Gastrocnemius medialis (tissue), 4 donors: ENCODE results near the gene BCS1L.

ENCODE experiments used
- POLR2A ChIP-seq, 2 donors: fragments of 450-650 bp; IDR thresholded peaks; one replicate each; pipeline ENCODE4 v1.6.1; 2017; ENCODE audit warnings: antibody characterized with exemption in 2 of 2, mild to moderate bottlenecking in 2 of 2, moderate library complexity in 2 of 2
- TF ChIP-seq, protein P1 (sequence below), 5 experiments: fragments of 450-650 bp in 3 of 5; fragments of 200-600 bp in 2 of 5; sonication (generic) in 2 of 5; IDR thresholded peaks in 4 of 5; conservative IDR thresholded peaks in 1 of 5; 1 replicate in 4 of 5; 2 replicates in 1 of 5; pipeline ENCODE4 v1.5.1; 2016 to 2019; ENCODE audit warnings: antibody characterized with exemption in 5 of 5, mild to moderate bottlenecking in 3 of 5, moderate library complexity in 3 of 5

GRCh38 chr2:218655751-218656150, 3.7 kb upstream of the BCS1L start:
- TF ChIP-seq, protein P1, sequence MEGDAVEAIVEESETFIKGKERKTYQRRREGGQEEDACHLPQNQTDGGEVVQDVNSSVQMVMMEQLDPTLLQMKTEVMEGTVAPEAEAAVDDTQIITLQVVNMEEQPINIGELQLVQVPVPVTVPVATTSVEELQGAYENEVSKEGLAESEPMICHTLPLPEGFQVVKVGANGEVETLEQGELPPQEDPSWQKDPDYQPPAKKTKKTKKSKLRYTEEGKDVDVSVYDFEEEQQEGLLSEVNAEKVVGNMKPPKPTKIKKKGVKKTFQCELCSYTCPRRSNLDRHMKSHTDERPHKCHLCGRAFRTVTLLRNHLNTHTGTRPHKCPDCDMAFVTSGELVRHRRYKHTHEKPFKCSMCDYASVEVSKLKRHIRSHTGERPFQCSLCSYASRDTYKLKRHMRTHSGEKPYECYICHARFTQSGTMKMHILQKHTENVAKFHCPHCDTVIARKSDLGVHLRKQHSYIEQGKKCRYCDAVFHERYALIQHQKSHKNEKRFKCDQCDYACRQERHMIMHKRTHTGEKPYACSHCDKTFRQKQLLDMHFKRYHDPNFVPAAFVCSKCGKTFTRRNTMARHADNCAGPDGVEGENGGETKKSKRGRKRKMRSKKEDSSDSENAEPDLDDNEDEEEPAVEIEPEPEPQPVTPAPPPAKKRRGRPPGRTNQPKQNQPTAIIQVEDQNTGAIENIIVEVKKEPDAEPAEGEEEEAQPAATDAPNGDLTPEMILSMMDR (IDR thresholded peaks at IDR 0.05 in 4 of 5, conservative IDR thresholded peaks at IDR 0.05 in 1 of 5), result no peak
- no peak for TF ChIP-seq POLR2A (IDR thresholded peaks at IDR 0.05)
